Cerebellar cortex (tissue), 1 donor: ENCODE data around the gene CDKL4.
"Not testable (repeated sequence)": the region's sequence is repeated elsewhere in the genome, so short reads cannot be mapped to it uniquely, and the experiment has no call there.

ENCODE experiments used
- DNase-seq: peaks from one replicate; pipeline ENCODE4 v3.0.0-alpha.2; 2015; ENCODE audit warnings: low spot score

The CDKL4 gene

DNA sequence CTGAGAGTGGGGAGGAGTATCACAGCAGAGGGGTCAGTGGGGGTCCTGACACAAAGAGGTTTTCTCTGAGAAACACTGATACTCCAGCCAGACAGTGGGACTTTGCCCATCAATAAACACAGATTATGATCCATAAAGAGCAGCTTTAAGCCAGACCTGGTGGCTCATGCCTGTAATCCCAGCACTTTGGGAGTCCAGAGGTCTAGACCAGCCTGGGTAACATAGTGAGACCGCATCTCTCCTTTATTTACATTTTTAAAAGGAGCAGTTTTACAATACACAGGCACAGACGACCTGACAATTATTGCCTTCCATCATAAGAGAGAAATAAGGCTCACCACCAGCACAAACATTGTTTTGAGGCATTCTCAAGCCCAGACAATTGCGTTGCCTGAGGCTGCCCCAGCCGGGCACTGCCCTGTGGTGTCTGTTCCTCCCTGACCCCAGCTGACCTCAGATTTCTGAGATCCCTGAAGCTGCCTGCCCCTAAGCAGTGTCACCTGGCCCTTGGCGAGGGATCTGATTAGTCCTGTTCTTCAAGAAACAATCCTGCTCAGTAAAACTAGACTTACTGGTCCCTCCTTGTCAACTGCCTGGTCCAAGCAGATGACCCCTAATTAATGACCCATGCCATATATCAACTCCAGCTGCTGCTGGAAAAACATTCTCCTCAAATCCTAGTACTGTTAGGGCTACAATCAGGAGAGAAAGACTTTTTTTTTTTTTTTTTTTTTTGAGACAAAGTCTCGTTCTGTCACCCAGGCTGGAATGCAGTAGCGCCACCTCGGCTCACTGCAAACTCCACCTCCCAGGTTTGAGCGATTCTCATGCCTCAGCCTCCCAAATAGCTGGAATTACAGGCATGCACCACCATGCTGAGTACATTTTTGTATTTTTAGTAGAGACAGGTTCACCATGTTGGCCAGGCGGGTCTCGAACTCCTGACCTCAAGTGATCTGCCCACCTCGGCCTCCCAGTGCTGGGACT lies 63.5 kb downstream of the CDKL4 start:
- no peak for DNase-seq

GRCh38 chr2:39178756-39179155 lies 65.0 kb downstream of the CDKL4 start:
- DNase-seq = no peak

DNA sequence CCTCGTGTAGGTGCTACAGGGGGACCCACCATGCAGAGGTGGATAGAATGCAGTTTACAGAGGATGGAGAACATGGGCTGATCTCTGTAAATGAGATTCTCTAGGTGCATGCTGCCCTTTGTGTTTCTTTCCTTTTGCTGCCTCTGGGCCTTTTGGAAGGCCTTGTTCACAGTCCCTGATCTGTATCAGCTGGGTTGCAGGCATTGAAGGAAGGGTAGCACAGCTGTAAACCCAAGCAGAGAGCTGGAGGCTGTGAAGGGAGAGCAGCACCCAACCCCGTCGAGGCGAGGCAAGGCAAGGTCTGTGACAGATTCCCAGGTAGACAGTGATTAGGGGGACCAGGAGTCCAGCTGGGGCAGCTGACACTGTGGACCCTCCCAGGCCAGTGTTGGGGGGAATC lies 66.8 kb downstream of the CDKL4 start:
- no peak for DNase-seq

- DNase-seq = no peak
Observed at GRCh38 chr2:39175026-39175812, 68.6 kb downstream of the CDKL4 start.

DNA sequence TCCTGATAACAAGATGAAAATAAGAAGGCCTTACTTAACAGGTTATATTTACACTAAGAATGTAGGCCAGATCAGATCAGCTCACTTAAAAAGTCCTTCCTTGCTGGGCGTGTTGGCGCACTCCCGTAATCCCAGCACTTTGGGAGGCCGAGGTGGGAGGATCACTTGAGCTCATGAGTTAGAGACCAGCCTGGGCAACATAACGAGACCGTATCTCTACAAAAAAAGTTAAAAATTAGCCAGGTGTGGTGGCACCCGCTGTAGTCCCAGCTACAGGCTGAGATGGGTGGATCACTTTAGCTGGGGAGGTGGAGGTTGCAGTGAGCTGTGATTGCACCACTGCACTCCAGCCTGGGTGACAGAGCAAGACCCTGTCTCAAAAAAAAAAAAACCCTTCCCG lies 69.7 kb downstream of the CDKL4 start:
- DNase-seq = no peak

GRCh38 chr2:39172047-39172706 lies 71.6 kb downstream of the CDKL4 start:
- not testable (repeated sequence) for DNase-seq

DNA sequence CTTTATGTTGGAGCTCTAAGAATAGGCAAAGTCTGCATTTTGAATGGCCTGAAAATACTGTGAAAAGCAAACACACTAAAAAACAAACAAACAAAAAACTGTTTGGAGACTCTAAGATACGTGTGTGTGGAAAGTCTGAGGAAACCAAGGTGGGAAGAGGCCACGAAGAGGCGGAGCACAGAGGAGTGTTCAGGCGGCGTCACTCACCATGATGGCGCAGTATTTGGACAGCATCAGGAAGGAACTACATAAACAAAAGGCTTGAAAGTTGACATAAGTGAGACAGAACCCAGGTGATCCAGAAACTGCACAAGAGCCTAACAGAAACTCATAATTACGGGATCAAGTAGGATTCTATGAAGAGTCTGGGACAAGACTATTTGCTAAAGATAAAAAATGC lies 72.1 kb downstream of the CDKL4 start:
- DNase-seq = no peak

- DNase-seq = no peak
Observed at GRCh38 chr2:39164089-39164488, 79.7 kb downstream of the CDKL4 start.

GRCh38 chr2:39160982-39161381 lies 82.8 kb downstream of the CDKL4 start:
- no peak for DNase-seq

- DNase-seq = no peak
Observed at GRCh38 chr2:39159283-39159682, 84.5 kb downstream of the CDKL4 start.

GRCh38 chr2:39158351-39158750 lies 85.4 kb downstream of the CDKL4 start:
- DNase-seq = no peak

- no peak for DNase-seq
Observed at GRCh38 chr2:39156846-39157245, 86.9 kb downstream of the CDKL4 start.

- DNase-seq = no peak
Observed at GRCh38 chr2:39156107-39156506, 87.7 kb downstream of the CDKL4 start.

- not testable (repeated sequence) for DNase-seq
Observed at GRCh38 chr2:39155573-39155972, 88.2 kb downstream of the CDKL4 start.

DNA sequence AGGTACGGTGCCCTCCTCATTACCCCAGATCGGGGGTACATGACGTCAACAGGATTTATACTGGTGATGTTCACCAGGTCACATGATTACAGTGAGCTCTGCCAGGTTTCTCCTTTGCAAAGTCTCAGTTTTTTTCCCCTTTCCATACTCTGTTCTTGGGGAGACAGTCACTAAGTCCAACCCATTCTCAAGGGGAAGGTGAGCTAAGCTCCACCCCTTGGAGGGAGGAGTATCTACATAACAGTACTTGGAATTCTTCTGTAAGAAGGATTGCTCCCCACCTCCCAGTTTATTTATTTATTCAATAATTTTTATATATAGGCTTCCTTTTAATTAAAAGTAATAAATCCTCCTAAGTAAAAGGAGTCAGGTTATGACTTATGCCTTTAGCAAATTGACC lies 88.8 kb downstream of the CDKL4 start:
- DNase-seq = no peak

GRCh38 chr2:39153312-39153711 lies 90.5 kb downstream of the CDKL4 start:
- DNase-seq = no peak

DNA sequence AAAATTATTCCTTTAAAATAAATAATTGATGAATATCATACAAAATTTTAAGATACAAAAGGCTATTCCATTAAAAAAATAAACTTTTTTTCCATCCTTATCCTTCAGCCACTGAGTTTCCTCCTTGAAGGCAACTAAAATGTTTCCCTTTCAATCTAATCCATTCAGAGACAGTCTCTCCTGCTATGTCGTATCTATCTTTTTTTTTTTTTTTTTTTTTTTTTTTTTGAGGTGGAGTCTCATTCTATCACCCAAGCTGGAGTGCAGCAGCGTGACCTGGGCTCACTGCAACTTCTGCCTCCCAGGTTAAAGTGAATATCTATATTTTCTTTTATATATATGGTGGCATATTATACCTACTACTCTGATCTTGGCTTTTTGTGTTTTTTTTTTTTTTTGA lies 91.3 kb downstream of the CDKL4 start:
- DNase-seq = no peak

DNA sequence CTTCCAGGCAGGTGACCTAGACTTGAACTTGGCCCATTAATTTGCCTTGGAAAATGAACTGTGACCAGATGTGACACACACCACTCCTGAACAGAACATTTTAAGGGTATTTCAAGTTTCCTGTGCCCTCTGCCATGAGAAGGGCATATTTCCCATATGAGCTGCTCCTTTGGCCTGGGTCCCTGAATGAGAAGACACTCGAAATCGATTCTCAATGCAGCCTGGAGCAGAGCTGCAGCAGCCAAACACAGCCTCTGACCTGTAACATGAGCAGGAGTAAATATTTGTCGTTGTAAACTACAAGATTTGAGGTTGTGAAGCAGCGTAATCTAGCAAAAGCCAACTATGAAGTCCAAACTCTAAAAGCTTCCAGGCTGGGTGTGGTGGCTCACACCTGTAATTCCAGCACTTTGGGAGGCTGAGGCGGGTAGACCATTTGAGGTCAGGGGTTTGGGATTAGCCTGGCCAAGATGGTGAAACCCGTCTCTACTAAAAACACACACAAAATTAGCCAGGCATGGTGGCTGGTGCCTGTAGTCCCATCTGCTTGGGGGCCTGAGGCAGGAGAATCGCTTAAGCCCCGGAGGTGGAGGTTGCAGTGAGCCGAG lies 92.8 kb downstream of the CDKL4 start:
- no peak for DNase-seq

GRCh38 chr2:39150102-39150562 lies 93.6 kb downstream of the CDKL4 start:
- DNase-seq = no peak

DNA sequence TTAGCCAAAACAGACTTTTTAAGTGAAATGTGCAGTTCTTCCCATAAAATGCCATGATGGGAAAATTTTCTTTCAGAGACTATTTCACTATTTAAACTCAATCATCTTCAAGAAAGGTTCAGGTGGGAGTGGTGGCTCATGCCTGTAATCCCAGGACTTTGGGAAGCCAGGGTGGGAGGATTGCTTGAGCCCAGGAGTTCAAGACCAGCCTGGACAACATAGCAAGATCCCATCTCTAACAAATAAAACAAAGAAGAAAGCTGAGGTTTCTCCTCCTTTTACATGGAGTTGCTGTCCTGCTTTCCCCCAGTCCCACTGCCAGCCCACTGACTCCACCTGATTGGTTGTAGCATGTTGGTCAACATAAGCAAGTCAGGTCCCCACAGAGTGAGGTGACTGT lies 97.1 kb downstream of the CDKL4 start:
- no peak for DNase-seq

DNA sequence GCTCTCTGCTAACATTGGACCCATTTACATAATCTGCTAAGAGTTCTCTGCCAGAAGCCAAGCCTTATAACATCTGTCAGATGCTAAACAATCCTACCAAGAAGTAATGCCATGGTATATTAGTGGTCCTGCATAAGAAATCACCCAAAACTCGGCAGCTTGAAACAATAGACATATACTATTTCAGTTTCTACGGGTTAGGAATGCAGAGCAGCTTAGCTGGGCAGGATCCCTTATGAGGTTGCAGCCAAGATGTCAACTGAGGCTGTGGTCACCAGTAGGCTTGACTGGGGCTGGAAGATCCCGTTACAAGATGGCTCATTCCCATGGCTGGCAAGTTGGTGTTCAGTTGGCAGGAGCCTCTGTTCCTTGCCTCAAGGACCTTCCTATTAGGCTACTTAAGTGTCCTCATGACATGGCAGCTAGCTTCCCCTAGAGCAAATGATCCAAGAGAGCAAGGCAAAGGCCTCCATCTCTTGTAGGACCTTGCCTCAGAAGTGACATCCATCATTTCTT lies 97.8 kb downstream of the CDKL4 start:
- no peak for DNase-seq

DNA sequence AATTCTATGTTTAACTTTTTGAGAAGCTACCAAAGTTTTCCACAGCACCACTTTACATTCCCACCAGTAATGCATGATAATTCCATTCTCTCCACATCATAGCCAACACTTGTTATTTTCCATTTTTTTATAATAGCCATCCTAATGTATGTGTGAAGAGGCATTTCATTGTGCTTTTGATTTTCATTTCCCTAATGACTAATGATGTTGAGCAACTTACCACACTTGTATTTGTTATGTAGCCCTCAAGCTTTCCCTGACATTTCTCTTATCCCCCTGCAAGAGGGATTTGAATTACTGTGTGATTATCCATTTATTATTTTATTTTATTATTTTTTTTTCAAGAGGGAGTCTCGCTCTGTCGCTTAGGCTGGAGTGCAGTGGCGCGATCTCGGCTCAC lies 99.4 kb downstream of the CDKL4 start:
- DNase-seq = no peak
